Fibroblast of the aortic adventitia (primary cell): ENCODE measurements around the gene RPL10A. TPM values are rescaled to one million over a fixed set of nuclear protein-coding genes. Genes with fewer than 3 reads are reported as not detected.

ENCODE experiments used
- small RNA-seq: library from RNA; depleted of rRNA; stranded (forward); fragments of <200 nt; gene quantifications from one replicate; pipeline ENCODE3, GENCODE V24; 2012
- total RNA-seq: library from RNA; depleted of rRNA; stranded (reverse); fragments of >200 nt; gene quantifications from 2 replicates; pipeline ENCODE4 v1.2.3, GENCODE V29; 2012; ENCODE audit warnings: low replicate concordance

The RPL10A gene
- total RNA-seq, 1 donor, result 1,853 TPM

Small RNAs within 50 kb of the gene (small RNA-seq; reads per million reads assigned to genes)
- gene MIR7111, result not detected

Other genes starting within 250 kb of the RPL10A start
- 5.9 and 18.4 TPM in 2 replicates for gene ZNF76, start 208.7 kb upstream of the RPL10A start, total RNA-seq
- gene DEF6, start 170.6 kb upstream of the RPL10A start, total RNA-seq, result 0.18 and 1.1 TPM in 2 replicates
- 1.3 and 10.4 TPM in 2 replicates for gene PPARD, start 125.8 kb upstream of the RPL10A start, total RNA-seq
- gene FANCE, start 16.1 kb upstream of the RPL10A start, total RNA-seq, result 5.1 and 7.7 TPM in 2 replicates
- gene TEAD3, start 28.7 kb downstream of the RPL10A start, total RNA-seq, result 4.6 and 11.6 TPM in 2 replicates
- gene TULP1, start 44.5 kb downstream of the RPL10A start, total RNA-seq, result not detected in 2 replicates
- 2.9 and 5.3 TPM in 2 replicates for gene FKBP5, start 220.5 kb downstream of the RPL10A start, total RNA-seq